Left forelimb (tissue), 1 donor: Measurements from ENCODE around the gene CDY2A.
"Not testable (repeated sequence)": the region's sequence is repeated elsewhere in the genome, so short reads cannot be mapped to it uniquely, and the experiment has no call there.

Experiments used
- DNase-seq: peaks from one replicate; pipeline ENCODE4 v3.0.0-alpha.2; 2018; ENCODE audit warnings: low spot score

The CDY2A gene

GRCh38 chrY:18025487-18025886 is at the start of gene CDY2A:
CDY2A (plus strand) TSS chrY:18025787; CDS start chrY:18026115, 328 bp downstream.
- not testable (repeated sequence) for DNase-seq

- DNase-seq = not testable (repeated sequence)
Observed at GRCh38 chrY:17997586-17997985, 28.0 kb upstream of the CDY2A start.

GRCh38 chrY:17998266-17998665 is 27.3 kb upstream of the CDY2A start:
- DNase-seq = not testable (repeated sequence)

- DNase-seq = not testable (repeated sequence)
Observed at GRCh38 chrY:18023897-18024296, 1.7 kb upstream of the CDY2A start.

GRCh38 chrY:18028845-18029244 is 3.3 kb downstream of the CDY2A start:
- not testable (repeated sequence) for DNase-seq

GRCh38 chrY:18030178-18030577 is 4.6 kb downstream of the CDY2A start:
- not testable (repeated sequence) for DNase-seq

GRCh38 chrY:18034100-18034814 is 8.7 kb downstream of the CDY2A start:
- not testable (repeated sequence) for DNase-seq

GRCh38 chrY:18034864-18035263 is 9.3 kb downstream of the CDY2A start:
- not testable (repeated sequence) for DNase-seq

- not testable (repeated sequence) for DNase-seq
Observed at GRCh38 chrY:18044990-18045389, 19.4 kb downstream of the CDY2A start.

- not testable (repeated sequence) for DNase-seq
Observed at GRCh38 chrY:18048149-18049040, 22.8 kb downstream of the CDY2A start.

- DNase-seq = not testable (repeated sequence)
Observed at GRCh38 chrY:18049061-18049460, 23.5 kb downstream of the CDY2A start.

GRCh38 chrY:18056473-18056872 is 30.9 kb downstream of the CDY2A start:
- not testable (repeated sequence) for DNase-seq

GRCh38 chrY:18073464-18073863 is 47.9 kb downstream of the CDY2A start:
- not testable (repeated sequence) for DNase-seq
